Measurements from ENCODE around the gene SLC22A16. TPM values are rescaled to one million over a fixed set of nuclear protein-coding genes. Genes with fewer than 3 reads are reported as not detected.

The SLC22A16 gene
- total and polyA plus RNA-seq, 10 of the 15 experiments (the other 5 are each of a cell fraction or from before 2014, with no cell fraction given), result not detected

GRCh38 chr6:110414669-110415068 lies 61.7 kb downstream of the SLC22A16 start:
- POLR2A ChIA-PET, result no interaction called here
- FAIRE-seq, result no peak
- H3K79me2 ChIP-seq (ENCODE audit: control insufficient read depth, insufficient read depth, low read length), result no peaks in the 10 kb centered on the region
- CTCF ChIA-PET, result no interaction called here
- H2AFZ ChIP-seq (ENCODE audit: control insufficient read depth, low read depth, low read length), result no peak overlapping the region
- no TSS peak for BruUV-seq (replicated peaks)
- DNase-seq (ENCODE audit: low read depth, low spot score), result no peak
- H3K9me3 ChIP-seq (replicated peaks; ENCODE audit: control insufficient read depth, insufficient read depth, low read length), result no peaks in the 10 kb centered on the region
- no peak overlapping the region for H3K9ac ChIP-seq (ENCODE audit: control insufficient read depth, insufficient read depth, low read length)
- no peak for TF ChIP-seq SIN3A (IDR thresholded peaks at IDR 0.05; ENCODE audit: low read depth, low read length)
- no peak for TF ChIP-seq SP1 (IDR thresholded peaks at IDR 0.05; ENCODE audit: low read depth, low read length)
- no peak for TF ChIP-seq IRF3 (IDR thresholded peaks at IDR 0.05)
- no peak for TF ChIP-seq CBX3 (IDR thresholded peaks at IDR 0.05; ENCODE audit: borderline replicate concordance, low read depth)
- no peak for TF ChIP-seq NFIC (IDR thresholded peaks at IDR 0.05; ENCODE audit: low read depth, low read length)
- TF ChIP-seq NFXL1 (IDR thresholded peaks at IDR 0.05; ENCODE audit: borderline replicate concordance), result no peak
- TF ChIP-seq, protein P1, sequence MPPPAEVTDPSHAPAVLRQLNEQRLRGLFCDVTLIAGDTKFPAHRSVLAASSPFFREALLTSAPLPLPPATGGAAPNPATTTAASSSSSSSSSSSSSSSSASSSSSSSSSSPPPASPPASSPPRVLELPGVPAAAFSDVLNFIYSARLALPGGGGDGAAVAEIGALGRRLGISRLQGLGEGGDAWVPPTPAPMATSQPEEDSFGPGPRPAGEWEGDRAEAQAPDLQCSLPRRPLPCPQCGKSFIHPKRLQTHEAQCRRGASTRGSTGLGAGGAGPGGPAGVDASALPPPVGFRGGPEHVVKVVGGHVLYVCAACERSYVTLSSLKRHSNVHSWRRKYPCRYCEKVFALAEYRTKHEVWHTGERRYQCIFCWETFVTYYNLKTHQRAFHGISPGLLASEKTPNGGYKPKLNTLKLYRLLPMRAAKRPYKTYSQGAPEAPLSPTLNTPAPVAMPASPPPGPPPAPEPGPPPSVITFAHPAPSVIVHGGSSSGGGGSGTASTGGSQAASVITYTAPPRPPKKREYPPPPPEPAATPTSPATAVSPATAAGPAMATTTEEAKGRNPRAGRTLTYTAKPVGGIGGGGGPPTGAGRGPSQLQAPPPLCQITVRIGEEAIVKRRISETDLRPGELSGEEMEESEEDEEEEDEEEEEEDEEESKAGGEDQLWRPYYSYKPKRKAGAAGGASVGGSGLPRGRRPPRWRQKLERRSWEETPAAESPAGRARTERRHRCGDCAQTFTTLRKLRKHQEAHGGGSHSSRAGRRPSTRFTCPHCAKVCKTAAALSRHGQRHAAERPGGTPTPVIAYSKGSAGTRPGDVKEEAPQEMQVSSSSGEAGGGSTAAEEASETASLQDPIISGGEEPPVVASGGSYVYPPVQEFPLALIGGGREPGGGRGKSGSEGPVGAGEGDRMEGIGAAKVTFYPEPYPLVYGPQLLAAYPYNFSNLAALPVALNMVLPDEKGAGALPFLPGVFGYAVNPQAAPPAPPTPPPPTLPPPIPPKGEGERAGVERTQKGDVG (CRISPR knock-in tag; IDR thresholded peaks at IDR 0.05), result no peak
- no peak for TF ChIP-seq CHD1 (IDR thresholded peaks at IDR 0.05; ENCODE audit: low read depth, low read length)
- TF ChIP-seq ZBED1 (IDR thresholded peaks at IDR 0.05; ENCODE audit: borderline replicate concordance), result no peak
- TF ChIP-seq GABPA (IDR thresholded peaks at IDR 0.05; ENCODE audit: low read depth), result no peak
- no peak for TF ChIP-seq JUNB (IDR thresholded peaks at IDR 0.05)
- TF ChIP-seq ATF7 (IDR thresholded peaks at IDR 0.05; ENCODE audit: low read depth), result no peak
- TF ChIP-seq TARDBP (IDR thresholded peaks at IDR 0.05; ENCODE audit: borderline replicate concordance), result no peak
- no peak for TF ChIP-seq MEF2A (IDR thresholded peaks at IDR 0.05; ENCODE audit: insufficient read depth, low read depth, low read length)
- no peak for TF ChIP-seq RFX5 (IDR thresholded peaks at IDR 0.05; ENCODE audit: low read depth, low read length)
- TF ChIP-seq NFYA (IDR thresholded peaks at IDR 0.05; ENCODE audit: borderline replicate concordance, low read depth, low read length), result no peak
- TF ChIP-seq IRF5 (IDR thresholded peaks at IDR 0.05; ENCODE audit: borderline replicate concordance), result no peak
- TF ChIP-seq, protein P2, sequence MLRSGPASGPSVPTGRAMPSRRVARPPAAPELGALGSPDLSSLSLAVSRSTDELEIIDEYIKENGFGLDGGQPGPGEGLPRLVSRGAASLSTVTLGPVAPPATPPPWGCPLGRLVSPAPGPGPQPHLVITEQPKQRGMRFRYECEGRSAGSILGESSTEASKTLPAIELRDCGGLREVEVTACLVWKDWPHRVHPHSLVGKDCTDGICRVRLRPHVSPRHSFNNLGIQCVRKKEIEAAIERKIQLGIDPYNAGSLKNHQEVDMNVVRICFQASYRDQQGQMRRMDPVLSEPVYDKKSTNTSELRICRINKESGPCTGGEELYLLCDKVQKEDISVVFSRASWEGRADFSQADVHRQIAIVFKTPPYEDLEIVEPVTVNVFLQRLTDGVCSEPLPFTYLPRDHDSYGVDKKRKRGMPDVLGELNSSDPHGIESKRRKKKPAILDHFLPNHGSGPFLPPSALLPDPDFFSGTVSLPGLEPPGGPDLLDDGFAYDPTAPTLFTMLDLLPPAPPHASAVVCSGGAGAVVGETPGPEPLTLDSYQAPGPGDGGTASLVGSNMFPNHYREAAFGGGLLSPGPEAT (IDR thresholded peaks at IDR 0.05; ENCODE audit: low read depth), result no peak
- no peaks in the 10 kb centered on the region for H3K4me1 ChIP-seq (ENCODE audit: control insufficient read depth, insufficient read depth, low read length)
- RAD21 ChIA-PET (ENCODE audit: unreplicated experiment), result no interaction called here
- no peaks in the 10 kb centered on the region; a peak in 1 of 4 replicates for H3K27me3 ChIP-seq (replicated peaks in 1 of 2; ENCODE audit: control insufficient read depth in 2 of 2, insufficient read depth in 2 of 2, low read length in 1 of 2)
- H3K4me3 ChIP-seq, result no peak overlapping the region
- in situ Hi-C loops (cut with MboI) (no loop called here), intact Hi-C loops (cut with micrococcal nuclease; ENCODE audit: unreplicated experiment) (no loop called here)
- SMC1A ChIA-PET (ENCODE audit: uncharacterized antibody, unreplicated experiment), result no interaction called here
- WGBS (ENCODE audit: insufficient coverage, insufficient replicate concordance, low lambda C conversion rate, missing lambda C conversion rate), result 56% methylated on average over 4 of the region's 4 CpGs
- H3K27ac ChIP-seq (ENCODE audit: control insufficient read depth, insufficient read depth), result no peak overlapping the region
- H3K4me2 ChIP-seq (ENCODE audit: control insufficient read depth, insufficient read depth), result no peak overlapping the region
- no peaks in the 10 kb centered on the region for H3K36me3 ChIP-seq (ENCODE audit: control insufficient read depth in 2 of 2, insufficient read depth in 2 of 2, low read length in 1 of 2)
- no peaks in the 10 kb centered on the region for H4K20me1 ChIP-seq (ENCODE audit: control insufficient read depth, insufficient read depth)
- no peak; the same call in 2 of the 3 replicates for ATAC-seq

All from GM12878 (cell line).